Prostate gland (tissue), 2 donors: ENCODE measurements around the gene DNPH1. TPM values are rescaled to one million over a fixed set of nuclear protein-coding genes. Genes with fewer than 3 reads are reported as not detected.

Experiments used
- DNase-seq: peaks from one replicate; pipeline ENCODE4 v3.0.0-alpha.2; 2019; ENCODE audit warnings: low spot score
- H3K27ac ChIP-seq, 2 donors: fragments of 200-600 bp; sonication (generic); 2 replicates each; pipeline ENCODE4 v1.5.1; 2017 to 2019
- H3K27me3 ChIP-seq: fragments of 200-600 bp; sonication (generic); replicated peaks from 2 replicates; pipeline ENCODE4 v1.5.1; 2019; ENCODE audit not compliant: insufficient read depth
- H3K36me3 ChIP-seq, 2 donors: fragments of 200-600 bp; sonication (generic); 1 replicate in 1 of 2; 2 replicates in 1 of 2; pipeline versions ENCODE4 v1.5.1 to v1.8.1; 2017 to 2019
- H3K4me1 ChIP-seq: fragments of 200-600 bp; sonication (generic); replicated peaks from 2 replicates; pipeline ENCODE4 v1.5.1; 2019
- H3K4me3 ChIP-seq, 2 donors: fragments of 200-600 bp; sonication (generic); 2 replicates each; pipeline ENCODE4 v1.5.1; 2017 to 2019
- H3K9me3 ChIP-seq: fragments of 200-600 bp; sonication (generic); 2 replicates; pipeline ENCODE4 v1.5.1; 2017
- CTCF ChIP-seq, 4 experiments: fragments of 200-600 bp in 2 of 4; fragments of 450-650 bp in 2 of 4; sonication (generic) in 2 of 4; IDR thresholded peaks; 1 replicate in 3 of 4; 2 replicates in 1 of 4; pipeline ENCODE4 v1.5.1; 2016 to 2019; ENCODE audit warnings: antibody characterized with exemption in 4 of 4, mild to moderate bottlenecking in 2 of 4, moderate library complexity in 2 of 4
- POLR2A ChIP-seq: fragments of 450-650 bp; IDR thresholded peaks from one replicate; pipeline ENCODE4 v1.6.1; 2016; ENCODE audit warnings: antibody characterized with exemption, mild to moderate bottlenecking
- POLR2AphosphoS5 ChIP-seq: sonication (generic); formaldehyde crosslinking; IDR thresholded peaks from one replicate; pipeline ENCODE4 v1.6.1; 2017; ENCODE audit warnings: antibody characterized with exemption
- WGBS: methylation state at CpG from one replicate; pipeline ENCODE4 v1.1.5; 2018; 5-methylcytosine and 5-hydroxymethylcytosine counted together
- intact Hi-C: fragments of 100-400 bp; cut with DNase I; formaldehyde crosslinking; loops from one replicate; pipeline ENCODE4 v1.14.2; 2022
- total RNA-seq, 2 donors: library from RNA; depleted of rRNA; stranded (reverse); fragments of >200 nt; gene quantifications; one replicate each; pipeline ENCODE4 v1.1.0, GENCODE V29; 2016

DNPH1 gene
- total RNA-seq = 100 to 1,000 TPM in 1 of 2 donors, 10 to 100 TPM in 1; 40.3 to 138 TPM

GRCh38 chr6:43228951-43229802 is at the start of gene DNPH1:
Gene DNPH1 (minus strand): TSS chr6:43229481. CDS start chr6:43229456, 25 bp downstream.
- WGBS = 6% methylated on average over 52 of the region's 82 CpGs
- intact Hi-C loops = no loop called here

GRCh38 chr6:43278524-43279078 is 49.3 kb upstream of the DNPH1 start:
- no peak overlapping the region for H3K4me3 ChIP-seq
- no peaks in the 10 kb centered on the region for H3K4me1 ChIP-seq
- no peak for DNase-seq
- no peaks in the 10 kb centered on the region for H3K9me3 ChIP-seq
- H3K36me3 ChIP-seq = no peaks in the 10 kb centered on the region
- 68% methylated on average over 4 of the region's 4 CpGs for WGBS
- H3K27ac ChIP-seq = no peak overlapping the region
- intact Hi-C loops = no loop called here
- H3K27me3 ChIP-seq = peaks cover 4% of the 10 kb centered on the region
- TF ChIP-seq CTCF (IDR thresholded peaks at IDR 0.05) (no peak), POLR2AphosphoS5 (no peak), POLR2A (no peak)

More at GRCh38 chr6:43228951-43229802, at the start of gene DNPH1:
- Histone ChIP-seq H3K9me3 (no peaks in the 10 kb centered on the region), H3K27me3 (no peaks in the 10 kb centered on the region), H3K36me3 (no peaks in the 10 kb centered on the region), H3K27ac (peak within 1 kb of the TSS; percentile 57 to 62), H3K4me1 (no peaks in the 10 kb centered on the region), H3K4me3 (peak within 1 kb of the TSS; percentile 62)
- TF ChIP-seq POLR2A = peak; percentile 34
- TF ChIP-seq POLR2AphosphoS5 = peak; percentile 4
- TF ChIP-seq CTCF (IDR thresholded peaks at IDR 0.05) = peak; percentile 87 to 97 (median 92)
- DNase-seq = peak; percentile 66

- no peak overlapping the region for H3K27ac ChIP-seq
These were observed 48.6 kb upstream of the DNPH1 start for GRCh38 chr6:43277643-43278523.

GRCh38 chr6:43277306-43277642 is 48.0 kb upstream of the DNPH1 start:
- no peak for DNase-seq
- Histone ChIP-seq H3K36me3 (no peaks in the 10 kb centered on the region), H3K4me3 (no peak overlapping the region), H3K27me3 (peaks cover 4% of the 10 kb centered on the region), H3K27ac (no peak overlapping the region), H3K9me3 (no peaks in the 10 kb centered on the region), H3K4me1 (no peaks in the 10 kb centered on the region)
- TF ChIP-seq CTCF (IDR thresholded peaks at IDR 0.05) (no peak), POLR2A (no peak), POLR2AphosphoS5 (no peak)
- 84% methylated on average over 6 of the region's 6 CpGs for WGBS
- intact Hi-C loops = no loop called here

More at GRCh38 chr6:43277643-43278523, 48.6 kb upstream of the DNPH1 start:
- WGBS = 71% methylated on average over 13 of the region's 13 CpGs
- Histone ChIP-seq H3K9me3 (no peaks in the 10 kb centered on the region), H3K4me3 (no peak overlapping the region), H3K27me3 (peaks cover 4% of the 10 kb centered on the region), H3K4me1 (no peaks in the 10 kb centered on the region), H3K36me3 (no peaks in the 10 kb centered on the region)
- TF ChIP-seq POLR2A (no peak), POLR2AphosphoS5 (no peak), CTCF (IDR thresholded peaks at IDR 0.05) (no peak)
- intact Hi-C loops = no loop called here
- DNase-seq = no peak
